Activated CD4-positive, alpha-beta T cell treated with anti-CD3 and anti-CD28 coated beads, Interleukin-2, amount 50 U/mL, for 1 hour (primary cell): ENCODE data around the gene MAP3K7.
"Not testable (repeated sequence)": the region's sequence is repeated elsewhere in the genome, so short reads cannot be mapped to it uniquely, and the experiment has no call there.

Experiments used
- DNase-seq: peaks from one replicate; pipeline ENCODE4 v3.0.0-alpha.2; 2020

Gene MAP3K7

GRCh38 chr6:90575267-90575666, 11.6 kb downstream of the MAP3K7 start:
- DNase-seq: no peak

- DNase-seq: no peak
These were observed 12.3 kb downstream of the MAP3K7 start for GRCh38 chr6:90574610-90575009.

GRCh38 chr6:90573624-90574023, 13.2 kb downstream of the MAP3K7 start:
- DNase-seq: no peak

GRCh38 chr6:90572856-90573255, 14.0 kb downstream of the MAP3K7 start:
- DNase-seq: no peak

GRCh38 chr6:90569223-90569622, 17.6 kb downstream of the MAP3K7 start:
- no peak for DNase-seq

- not testable (repeated sequence) for DNase-seq
These were observed 19.2 kb downstream of the MAP3K7 start for GRCh38 chr6:90567682-90568081.

GRCh38 chr6:90562341-90562740, 24.5 kb downstream of the MAP3K7 start:
- peak; percentile 8 for DNase-seq

GRCh38 chr6:90559931-90560330, 26.9 kb downstream of the MAP3K7 start:
- no peak for DNase-seq

GRCh38 chr6:90557006-90557405, 29.9 kb downstream of the MAP3K7 start:
- no peak for DNase-seq

GRCh38 chr6:90547991-90548390, 38.9 kb downstream of the MAP3K7 start:
- no peak for DNase-seq

GRCh38 chr6:90547079-90547478, 39.8 kb downstream of the MAP3K7 start:
- no peak for DNase-seq

GRCh38 chr6:90545448-90545847, 41.4 kb downstream of the MAP3K7 start:
- DNase-seq: no peak

GRCh38 chr6:90544741-90545140, 42.1 kb downstream of the MAP3K7 start:
- no peak for DNase-seq

- no peak for DNase-seq
These were observed 42.8 kb downstream of the MAP3K7 start for GRCh38 chr6:90544081-90544480.

GRCh38 chr6:90541221-90541620, 45.7 kb downstream of the MAP3K7 start:
- DNase-seq: no peak

GRCh38 chr6:90538278-90539046, 48.4 kb downstream of the MAP3K7 start:
- DNase-seq: no peak

GRCh38 chr6:90537723-90538258, 49.1 kb downstream of the MAP3K7 start:
- DNase-seq: no peak

GRCh38 chr6:90537027-90537426, 49.8 kb downstream of the MAP3K7 start:
- no peak for DNase-seq

GRCh38 chr6:90536520-90536919, 50.4 kb downstream of the MAP3K7 start:
- DNase-seq: no peak

GRCh38 chr6:90534337-90535025, 52.4 kb downstream of the MAP3K7 start:
- DNase-seq: no peak

GRCh38 chr6:90533615-90534336, 53.1 kb downstream of the MAP3K7 start:
- DNase-seq: no peak

GRCh38 chr6:90530882-90531281, 56.0 kb downstream of the MAP3K7 start:
- no peak for DNase-seq

- no peak for DNase-seq
These were observed 61.5 kb downstream of the MAP3K7 start for GRCh38 chr6:90525421-90525820.
